Fibroblast of lung (primary cell): ENCODE data around the gene POP5. TPM values are rescaled to one million over a fixed set of nuclear protein-coding genes. Genes with fewer than 3 reads are reported as not detected.
"Not testable (repeated sequence)": the region's sequence is repeated elsewhere in the genome, so short reads cannot be mapped to it uniquely, and the experiment has no call there.

Experiments
- DNase-seq, 2 donors: peaks; one replicate each; pipeline versions ENCODE4 v3.0.0 to v3.0.0-alpha.2; 2010; ENCODE audit warnings: low read depth in 2 of 2
- H2AFZ ChIP-seq: 2 replicates; pipeline ENCODE4 v1.5.1; 2012; ENCODE audit warnings: low read length, control low read depth, inconsistent platforms
- H3K27ac ChIP-seq: 2 replicates; pipeline ENCODE4 v1.5.1; 2011; ENCODE audit warnings: low read length, control low read depth; ENCODE audit not compliant: insufficient read depth
- H3K27me3 ChIP-seq: 2 replicates; pipeline ENCODE4 v1.5.1; 2011; ENCODE audit warnings: mild to moderate bottlenecking, low read length; ENCODE audit not compliant: control insufficient read depth, insufficient read depth
- H3K36me3 ChIP-seq: 2 replicates; pipeline ENCODE4 v1.5.1; 2011; ENCODE audit warnings: low read length; ENCODE audit not compliant: control insufficient read depth, insufficient read depth
- H3K4me1 ChIP-seq: 2 replicates; pipeline ENCODE4 v1.5.1; 2011; ENCODE audit warnings: low read length; ENCODE audit not compliant: control insufficient read depth, insufficient read depth; ENCODE audit errors: extremely low read depth
- H3K4me2 ChIP-seq: 2 replicates; pipeline ENCODE4 v1.5.1; 2011; ENCODE audit warnings: low read length, control low read depth; ENCODE audit not compliant: insufficient read depth; ENCODE audit errors: extremely low read depth
- H3K4me3 ChIP-seq, 4 experiments: fragments of 200-600 bp in 1 of 4; sonication (generic) in 1 of 4; replicated peaks in 1 of 4; 2 replicates each; pipeline ENCODE4 v1.5.1; 2011 to 2016; ENCODE audit warnings: low read length in 4 of 4, low read depth in 3 of 4, mild to moderate bottlenecking in 3 of 4, control low read depth in 2 of 4, inconsistent platforms in 1 of 4, mixed read lengths in 1 of 4; ENCODE audit not compliant: insufficient read depth in 1 of 4; ENCODE audit errors: control extremely low read depth in 1 of 4
- H3K79me2 ChIP-seq: 2 replicates; pipeline ENCODE4 v1.5.1; 2012; ENCODE audit warnings: mild to moderate bottlenecking, low read length, inconsistent platforms; ENCODE audit not compliant: control insufficient read depth, insufficient read depth
- H3K9ac ChIP-seq: 2 replicates; pipeline ENCODE4 v1.5.1; 2011; ENCODE audit warnings: mild to moderate bottlenecking, low read length, control low read depth; ENCODE audit not compliant: insufficient read depth
- H3K9me3 ChIP-seq: 2 replicates; pipeline ENCODE4 v1.5.1; 2012; ENCODE audit warnings: low read depth, low read length; ENCODE audit not compliant: control insufficient read depth, insufficient read depth
- H4K20me1 ChIP-seq: 2 replicates; pipeline ENCODE4 v1.5.1; 2011; ENCODE audit warnings: low read length; ENCODE audit not compliant: control insufficient read depth, insufficient read depth; ENCODE audit errors: extremely low read depth
- EZH2 ChIP-seq: IDR thresholded peaks from 2 replicates; pipeline ENCODE4 v1.5.1; 2012; ENCODE audit warnings: low read length, control low read depth, mild to moderate bottlenecking; ENCODE audit errors: missing control alignments
- polyA plus RNA-seq, 2 donors: library from polyadenylated mRNA; depleted of rRNA in 1 of 2; stranded (reverse) in 1 of 2; unstranded in 1 of 2; fragments of >200 nt; gene quantifications; 2 replicates each; pipeline ENCODE4 v1.2.1, GENCODE V29; 2011 to 2012; ENCODE audit warnings: missing spikeins in 1 of 2
- total RNA-seq: library from RNA; depleted of rRNA; stranded (reverse); fragments of >200 nt; gene quantifications from 2 replicates; pipeline ENCODE4 v1.2.1, GENCODE V29; 2014
- TF ChIP-seq, protein P1 (sequence below), 2 donors: IDR thresholded peaks in 1 of 2; conservative IDR thresholded peaks in 1 of 2; 1 replicate in 1 of 2; 2 replicates in 1 of 2; pipeline ENCODE4 v1.5.1; 2011 to 2012; ENCODE audit warnings: low read length in 2 of 2, control low read depth in 1 of 2, inconsistent platforms in 1 of 2, low read depth in 1 of 2, mild to moderate bottlenecking in 1 of 2

The POP5 gene
- total and polyA plus RNA-seq, 2 donors (not counting 1 experiment from before 2014, with no cell fraction given): 28.6 to 50.3 TPM

DNA sequence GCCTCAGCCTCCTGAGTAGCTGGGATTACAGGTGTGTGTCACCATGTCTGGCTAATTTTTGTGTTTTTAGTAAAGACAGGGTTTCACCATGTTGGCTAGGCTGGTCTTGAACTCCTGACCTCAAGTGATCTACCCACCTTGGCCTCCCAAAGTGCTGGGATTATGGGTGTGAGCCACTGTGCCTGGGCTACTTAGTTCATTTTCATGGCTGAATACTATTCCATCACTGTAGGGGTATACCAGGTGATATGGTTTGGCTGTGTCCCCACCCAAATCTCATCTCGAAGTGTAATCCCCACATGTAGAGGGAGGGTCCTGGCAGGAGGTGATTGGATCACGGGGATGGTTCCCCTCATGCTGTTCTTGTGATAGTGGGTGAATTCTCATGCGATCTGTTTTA lies 36.0 kb upstream of the POP5 start:
- not testable (repeated sequence) for H3K27ac ChIP-seq, H3K36me3 ChIP-seq, H2AFZ ChIP-seq, H3K4me1 ChIP-seq, H3K9me3 ChIP-seq, DNase-seq, H3K9ac ChIP-seq, H3K4me3 ChIP-seq, H4K20me1 ChIP-seq, H3K4me2 ChIP-seq, H3K79me2 ChIP-seq
- peaks cover 20% of the 10 kb centered on the region for H3K27me3 ChIP-seq

DNA sequence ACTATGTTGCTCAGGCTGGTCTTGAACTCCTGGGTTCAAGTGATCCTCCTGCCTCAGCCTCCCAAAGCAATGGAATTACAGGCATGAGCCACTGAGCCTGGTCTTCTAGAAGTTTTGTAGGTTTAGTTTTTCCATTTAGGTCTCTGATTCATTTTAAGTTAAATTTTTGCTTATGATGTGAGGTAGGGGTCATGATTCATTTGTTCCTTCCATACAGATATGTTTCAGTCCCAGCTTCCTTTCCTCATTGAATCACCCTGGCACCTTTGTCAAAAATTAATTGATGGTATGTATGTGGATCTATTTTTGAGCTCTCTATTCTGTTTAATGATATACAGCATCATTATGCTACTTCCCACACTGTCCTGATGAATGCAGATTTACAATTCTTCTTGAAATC lies 33.6 kb upstream of the POP5 start:
- Histone ChIP-seq H3K36me3 (no peaks in the 10 kb centered on the region), H3K9ac (no peak overlapping the region), H4K20me1 (no peaks in the 10 kb centered on the region), H3K27ac (no peak overlapping the region), H3K9me3 (no peaks in the 10 kb centered on the region), H3K4me2 (no peak overlapping the region), H3K79me2 (no peaks in the 10 kb centered on the region), H3K4me1 (no peaks in the 10 kb centered on the region), H3K27me3 (peaks cover 15% of the 10 kb centered on the region), H3K4me3 (no peak overlapping the region), H2AFZ (no peak overlapping the region)
- TF ChIP-seq, protein P1, sequence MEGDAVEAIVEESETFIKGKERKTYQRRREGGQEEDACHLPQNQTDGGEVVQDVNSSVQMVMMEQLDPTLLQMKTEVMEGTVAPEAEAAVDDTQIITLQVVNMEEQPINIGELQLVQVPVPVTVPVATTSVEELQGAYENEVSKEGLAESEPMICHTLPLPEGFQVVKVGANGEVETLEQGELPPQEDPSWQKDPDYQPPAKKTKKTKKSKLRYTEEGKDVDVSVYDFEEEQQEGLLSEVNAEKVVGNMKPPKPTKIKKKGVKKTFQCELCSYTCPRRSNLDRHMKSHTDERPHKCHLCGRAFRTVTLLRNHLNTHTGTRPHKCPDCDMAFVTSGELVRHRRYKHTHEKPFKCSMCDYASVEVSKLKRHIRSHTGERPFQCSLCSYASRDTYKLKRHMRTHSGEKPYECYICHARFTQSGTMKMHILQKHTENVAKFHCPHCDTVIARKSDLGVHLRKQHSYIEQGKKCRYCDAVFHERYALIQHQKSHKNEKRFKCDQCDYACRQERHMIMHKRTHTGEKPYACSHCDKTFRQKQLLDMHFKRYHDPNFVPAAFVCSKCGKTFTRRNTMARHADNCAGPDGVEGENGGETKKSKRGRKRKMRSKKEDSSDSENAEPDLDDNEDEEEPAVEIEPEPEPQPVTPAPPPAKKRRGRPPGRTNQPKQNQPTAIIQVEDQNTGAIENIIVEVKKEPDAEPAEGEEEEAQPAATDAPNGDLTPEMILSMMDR (conservative IDR thresholded peaks at IDR 0.05 in 1 of 2, IDR thresholded peaks at IDR 0.05 in 1 of 2; ENCODE audit: low read depth in 1 of 2, low read length in 2 of 2): no peak
- no peak for TF ChIP-seq EZH2
- DNase-seq: no peak

DNA sequence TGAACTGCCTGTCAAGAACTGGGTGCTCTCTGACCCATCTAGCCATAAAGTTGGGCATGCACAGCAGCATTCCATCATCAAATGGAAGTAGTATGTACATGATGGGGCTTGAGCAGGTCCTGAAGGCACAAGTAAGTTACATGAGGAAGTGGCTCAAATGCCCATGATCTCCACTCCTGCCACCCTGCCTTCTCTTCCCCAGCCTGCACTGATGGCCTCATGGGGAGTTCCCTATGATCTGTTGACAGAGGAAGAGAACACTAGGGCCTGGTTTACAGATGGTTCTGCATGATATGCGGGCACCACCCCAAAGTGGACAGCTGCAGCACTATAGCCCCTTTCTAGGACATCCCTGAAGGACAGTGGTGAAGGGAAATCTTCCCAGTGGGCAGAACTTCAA lies 30.3 kb upstream of the POP5 start:
- not testable (repeated sequence) for H3K4me1 ChIP-seq, H4K20me1 ChIP-seq, H3K36me3 ChIP-seq, H3K9me3 ChIP-seq, H3K4me3 ChIP-seq, DNase-seq, H3K27me3 ChIP-seq, H3K79me2 ChIP-seq, H2AFZ ChIP-seq, H3K9ac ChIP-seq, H3K4me2 ChIP-seq, H3K27ac ChIP-seq

DNA sequence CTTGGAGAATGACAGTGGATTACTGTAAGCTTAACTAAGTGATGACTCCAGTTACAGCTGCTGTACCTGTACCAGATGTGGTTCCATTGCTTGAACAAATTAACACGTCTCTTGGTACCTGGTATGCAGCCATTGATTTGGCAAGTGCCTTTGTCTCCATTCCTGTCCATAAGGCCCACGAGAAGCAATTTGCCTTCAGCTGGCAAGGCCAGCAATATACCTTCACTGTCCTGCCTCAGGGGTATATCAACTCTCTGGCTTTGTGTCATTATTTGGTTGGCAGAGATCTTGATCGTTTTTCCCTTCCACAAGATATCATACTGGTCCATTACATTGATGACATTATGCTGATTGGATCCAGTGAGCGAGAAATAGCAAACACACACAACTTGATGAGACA lies 29.4 kb upstream of the POP5 start:
- no peaks in the 10 kb centered on the region for H4K20me1 ChIP-seq
- H3K27ac ChIP-seq: no peak overlapping the region
- TF ChIP-seq, protein P1 (conservative IDR thresholded peaks at IDR 0.05 in 1 of 2, IDR thresholded peaks at IDR 0.05 in 1 of 2; ENCODE audit: low read depth in 1 of 2, low read length in 2 of 2): no peak
- no peak for TF ChIP-seq EZH2
- H3K9ac ChIP-seq: no peak overlapping the region
- no peak overlapping the region for H3K4me3 ChIP-seq
- DNase-seq: no peak
- no peaks in the 10 kb centered on the region for H3K4me1 ChIP-seq
- H3K27me3 ChIP-seq: peaks cover 5% of the 10 kb centered on the region
- no peaks in the 10 kb centered on the region for H3K9me3 ChIP-seq
- H2AFZ ChIP-seq: no peak overlapping the region
- no peak overlapping the region for H3K4me2 ChIP-seq
- no peaks in the 10 kb centered on the region for H3K36me3 ChIP-seq
- H3K79me2 ChIP-seq: no peaks in the 10 kb centered on the region

DNA sequence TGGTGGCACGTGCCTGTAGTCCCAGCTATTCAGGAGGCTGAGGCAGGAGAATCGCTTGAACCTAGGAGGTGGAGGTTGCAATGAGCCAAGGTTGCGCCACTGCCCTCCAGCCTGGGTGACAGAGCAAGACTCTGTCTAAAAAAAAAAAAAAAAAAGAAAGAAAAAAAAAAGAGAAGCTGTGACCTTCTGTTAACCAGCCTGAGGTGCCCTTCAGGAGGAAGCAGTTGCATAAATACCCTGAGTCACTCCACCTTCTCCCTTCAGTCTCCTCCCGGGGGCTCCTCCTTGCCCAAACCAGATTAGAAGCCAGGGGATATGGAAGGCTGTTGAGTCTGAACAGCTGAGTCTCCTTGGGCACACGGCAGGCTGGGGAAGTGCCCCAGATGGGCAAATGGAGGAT lies 21.2 kb upstream of the POP5 start:
- not testable (repeated sequence) for H4K20me1 ChIP-seq, H3K36me3 ChIP-seq, H3K4me3 ChIP-seq, H3K4me2 ChIP-seq, H3K27me3 ChIP-seq, H2AFZ ChIP-seq, H3K79me2 ChIP-seq, H3K9me3 ChIP-seq, H3K27ac ChIP-seq, H3K4me1 ChIP-seq, H3K9ac ChIP-seq, DNase-seq
